HepG2 (cell line): ENCODE data around the gene GPRC5B. TPM values are rescaled to one million over a fixed set of nuclear protein-coding genes. Genes with fewer than 3 reads are reported as not detected.

Experiments used
- ATF3 ChIP-seq: sonication (generic); formaldehyde crosslinking; IDR thresholded peaks from 2 replicates; pipeline ENCODE4 v1.4.0; 2020; ENCODE audit warnings: missing genetic modification reagents
- BATF2 ChIP-seq: sonication (generic); formaldehyde crosslinking; IDR thresholded peaks from 2 replicates; pipeline ENCODE4 v1.8.0; 2022; ENCODE audit warnings: mild to moderate bottlenecking, missing genetic modification reagents, moderate library complexity
- CREM ChIP-seq, 2 experiments: sonication (generic) in 1 of 2; formaldehyde crosslinking in 1 of 2; IDR thresholded peaks; 2 replicates each; pipeline versions ENCODE4 v1.4.0 to v1.6.1; 2016 to 2020; ENCODE audit warnings: antibody characterized with exemption in 1 of 2, mild to moderate bottlenecking in 1 of 2, missing genetic modification reagents in 1 of 2
- E2F5 ChIP-seq: sonication (generic); formaldehyde crosslinking; conservative IDR thresholded peaks from 2 replicates; pipeline ENCODE4 v1.4.0; 2020; ENCODE audit warnings: missing genetic modification reagents
- FOXP4 ChIP-seq: sonication (generic); formaldehyde crosslinking; IDR thresholded peaks from 2 replicates; pipeline ENCODE4 v1.4.0; 2020; ENCODE audit warnings: missing genetic modification reagents
- KDM5A ChIP-seq: fragments of 200-600 bp; sonication (generic); IDR thresholded peaks from 2 replicates; pipeline ENCODE4 v1.7.0; 2018; ENCODE audit warnings: antibody characterized with exemption, mild to moderate bottlenecking, low read length, borderline replicate concordance
- MED8 ChIP-seq: sonication (generic); formaldehyde crosslinking; IDR thresholded peaks from 2 replicates; pipeline ENCODE4 v1.8.1; 2023; ENCODE audit warnings: mild to moderate bottlenecking, missing genetic modification reagents; ENCODE audit not compliant: insufficient replicate concordance
- PCBP2 ChIP-seq: fragments of 200-400 bp; formaldehyde crosslinking; optimal IDR thresholded peaks from 2 replicates; pipeline ENCODE3; 2018; ENCODE audit warnings: low read length, low read depth; ENCODE audit not compliant: poor library complexity, severe bottlenecking
- SALL1 ChIP-seq: sonication (generic); formaldehyde crosslinking; IDR thresholded peaks from 2 replicates; pipeline ENCODE4 v1.8.0; 2022; ENCODE audit warnings: mild to moderate bottlenecking, missing genetic modification reagents
- SNAPC4 ChIP-seq: sonication (generic); formaldehyde crosslinking; IDR thresholded peaks from 2 replicates; pipeline ENCODE4 v1.4.0; 2020; ENCODE audit warnings: mild to moderate bottlenecking, missing genetic modification reagents
- TFE3 ChIP-seq: IDR thresholded peaks from 2 replicates; pipeline ENCODE4 v1.6.1; 2016
- ZFP37 ChIP-seq: sonication (generic); formaldehyde crosslinking; IDR thresholded peaks from 2 replicates; pipeline ENCODE4 v1.4.0; 2020; ENCODE audit warnings: missing genetic modification reagents, borderline replicate concordance
- ZMYM3 ChIP-seq: sonication (generic); formaldehyde crosslinking; IDR thresholded peaks from 2 replicates; pipeline ENCODE4 v1.5.1; 2020; ENCODE audit warnings: mild to moderate bottlenecking, missing genetic modification reagents
- polyA plus RNA-seq, 8 experiments: library from polyadenylated mRNA; depleted of rRNA in 3 of 8; stranded (reverse) in 7 of 8; unstranded in 1 of 8; fragments of >200 nt; fragmentation: Illumina TruSeq in 4 of 8; extraction: Trizol in 4 of 8; gene quantifications; 2 replicates each; pipeline versions ENCODE4 v1.2.1 to v1.2.3, GENCODE V29; 2011 to 2016; ENCODE audit warnings: low read depth in 4 of 8, missing spikeins in 1 of 8, mixed read lengths in 1 of 8; ENCODE audit not compliant: insufficient read depth in 1 of 8
- total RNA-seq, 5 experiments: library from RNA; depleted of rRNA; stranded (reverse); fragments of >200 nt; fragmentation: Illumina TruSeq; extraction: Trizol; gene quantifications; 2 replicates each; pipeline ENCODE4 v1.2.3, GENCODE V29; 2016; ENCODE audit warnings: low read depth in 1 of 5

Gene GPRC5B
- total and polyA plus RNA-seq, 2 of the 13 experiments (the other 11 are each of a cell fraction or from before 2014, with no cell fraction given): 0.46 to 0.53 TPM

- TF ChIP-seq BATF2 (CRISPR knock-in tag) (no peak), SNAPC4 (CRISPR knock-in tag) (no peak), ZMYM3 (CRISPR knock-in tag) (no peak), E2F5 (CRISPR knock-in tag) (no peak), ATF3 (CRISPR knock-in tag) (peak; percentile 44; the same call in 1 of the 2 replicates), ZFP37 (CRISPR knock-in tag) (no peak), TFE3 (CRISPR knock-in tag) (no peak), PCBP2 (no peak), FOXP4 (CRISPR knock-in tag) (peak; percentile 43; the same call in 1 of the 2 replicates), KDM5A (no peak), SALL1 (CRISPR knock-in tag) (peak; percentile 14; the same call in 1 of the 2 replicates), CREM (IDR thresholded peaks at IDR 0.05) (no peak), CREM (CRISPR knock-in tag; IDR thresholded peaks at IDR 0.05) (no peak), MED8 (CRISPR knock-in tag) (no peak)
These were observed 34.5 kb upstream of the GPRC5B start (continued) for GRCh38 chr16:19919142-19919541.
